ENCODE measurements around the gene OR2L2.
"Not testable (repeated sequence)": the region's sequence is repeated elsewhere in the genome, so short reads cannot be mapped to it uniquely, and the experiment has no call there.

DNA sequence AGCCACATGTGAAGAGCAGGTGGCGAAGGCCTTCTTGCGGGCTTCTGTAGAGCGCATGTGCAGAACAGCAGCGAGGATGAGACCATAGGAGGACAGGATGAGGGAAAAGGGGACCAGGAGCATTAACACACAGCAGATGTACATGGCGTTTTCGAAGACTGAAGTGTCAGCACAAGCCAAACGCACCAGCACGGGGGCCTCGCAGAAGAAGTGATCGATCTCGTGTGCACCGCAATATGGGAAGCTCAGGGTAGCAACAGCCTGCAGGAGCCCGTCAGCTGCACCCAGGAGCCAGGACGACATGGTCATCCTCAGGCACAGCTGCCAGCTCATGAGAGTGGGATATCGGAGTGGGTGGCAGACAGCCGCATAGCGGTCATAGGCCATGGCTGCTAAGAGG is 54.0 kb downstream of the OR2L2 start:
- TF ChIP-seq, protein P1, sequence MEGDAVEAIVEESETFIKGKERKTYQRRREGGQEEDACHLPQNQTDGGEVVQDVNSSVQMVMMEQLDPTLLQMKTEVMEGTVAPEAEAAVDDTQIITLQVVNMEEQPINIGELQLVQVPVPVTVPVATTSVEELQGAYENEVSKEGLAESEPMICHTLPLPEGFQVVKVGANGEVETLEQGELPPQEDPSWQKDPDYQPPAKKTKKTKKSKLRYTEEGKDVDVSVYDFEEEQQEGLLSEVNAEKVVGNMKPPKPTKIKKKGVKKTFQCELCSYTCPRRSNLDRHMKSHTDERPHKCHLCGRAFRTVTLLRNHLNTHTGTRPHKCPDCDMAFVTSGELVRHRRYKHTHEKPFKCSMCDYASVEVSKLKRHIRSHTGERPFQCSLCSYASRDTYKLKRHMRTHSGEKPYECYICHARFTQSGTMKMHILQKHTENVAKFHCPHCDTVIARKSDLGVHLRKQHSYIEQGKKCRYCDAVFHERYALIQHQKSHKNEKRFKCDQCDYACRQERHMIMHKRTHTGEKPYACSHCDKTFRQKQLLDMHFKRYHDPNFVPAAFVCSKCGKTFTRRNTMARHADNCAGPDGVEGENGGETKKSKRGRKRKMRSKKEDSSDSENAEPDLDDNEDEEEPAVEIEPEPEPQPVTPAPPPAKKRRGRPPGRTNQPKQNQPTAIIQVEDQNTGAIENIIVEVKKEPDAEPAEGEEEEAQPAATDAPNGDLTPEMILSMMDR (IDR thresholded peaks at IDR 0.05; ENCODE audit: low read length), result not testable (repeated sequence)
- TF ChIP-seq EZH2 (optimal IDR thresholded peaks at IDR 0.05; ENCODE audit: low read depth, low read length); EZH2phosphoT487 (IDR thresholded peaks at IDR 0.05; ENCODE audit: low read length): not testable (repeated sequence)

All from MM.1S (cell line).